Astrocyte of the spinal cord (primary cell): ENCODE results near the gene MADCAM1.

ENCODE experiments used
- DNase-seq: peaks from one replicate; pipeline ENCODE4 v3.0.0; 2011; ENCODE audit warnings: low read depth, low spot score
- H3K4me3 ChIP-seq: 2 replicates; pipeline ENCODE4 v1.5.1; 2011; ENCODE audit warnings: low read depth, mild to moderate bottlenecking, low read length, moderate library complexity
- CTCF ChIP-seq: IDR thresholded peaks from 2 replicates; pipeline ENCODE4 v1.5.1; 2012; ENCODE audit warnings: low read depth, mild to moderate bottlenecking, low read length, inconsistent platforms
- in situ Hi-C: cut with HindIII; loops from 2 replicates; pipeline ENCODE4 v1.10.0; 2017; ENCODE audit warnings: low sequenced_read_pairs

MADCAM1 gene

GRCh38 chr19:472005-472858, 24.1 kb upstream of the MADCAM1 start:
- no peak for DNase-seq
- in situ Hi-C loops = no loop called here
- TF ChIP-seq CTCF = no peak
- no peak overlapping the region for H3K4me3 ChIP-seq

GRCh38 chr19:474126-475078, 21.9 kb upstream of the MADCAM1 start:
- no peak for DNase-seq
- no peak for TF ChIP-seq CTCF
- no peak overlapping the region for H3K4me3 ChIP-seq
- in situ Hi-C loops = no loop called here

GRCh38 chr19:475360-475759, 20.9 kb upstream of the MADCAM1 start:
- TF ChIP-seq CTCF = no peak
- DNase-seq = no peak
- in situ Hi-C loops = no loop called here
- H3K4me3 ChIP-seq = no peak overlapping the region

GRCh38 chr19:478236-478903, 17.9 kb upstream of the MADCAM1 start:
- no peak overlapping the region for H3K4me3 ChIP-seq
- in situ Hi-C loops = no loop called here
- no peak for DNase-seq
- no peak for TF ChIP-seq CTCF

GRCh38 chr19:478976-479375, 17.3 kb upstream of the MADCAM1 start:
- in situ Hi-C loops = no loop called here
- DNase-seq = no peak
- TF ChIP-seq CTCF = no peak
- H3K4me3 ChIP-seq = no peak overlapping the region
